Mucosa of rectum (tissue), 2 donors: ENCODE data around the gene STS.
"Not testable (repeated sequence)": the region's sequence is repeated elsewhere in the genome, so short reads cannot be mapped to it uniquely, and the experiment has no call there.

Source experiments
- H3K27ac ChIP-seq, 2 donors: one replicate each; pipeline ENCODE4 v1.7.0; 2013; ENCODE audit warnings: inconsistent platforms in 2 of 2, low read depth in 2 of 2, low read length in 2 of 2
- H3K27me3 ChIP-seq, 2 donors: one replicate each; pipeline ENCODE4 v1.7.0; 2013; ENCODE audit warnings: low read length in 2 of 2; ENCODE audit not compliant: control insufficient read depth in 2 of 2, insufficient read depth in 2 of 2
- H3K36me3 ChIP-seq, 2 donors: one replicate each; pipeline ENCODE4 v1.7.0; 2013; ENCODE audit warnings: low read length in 2 of 2; ENCODE audit not compliant: control insufficient read depth in 2 of 2, insufficient read depth in 2 of 2
- H3K4me1 ChIP-seq, 2 donors: one replicate each; pipeline ENCODE4 v1.7.0; 2013; ENCODE audit warnings: low read length in 2 of 2, mild to moderate bottlenecking in 1 of 2; ENCODE audit not compliant: control insufficient read depth in 2 of 2, insufficient read depth in 2 of 2
- H3K4me3 ChIP-seq, 2 donors: one replicate each; pipeline ENCODE4 v1.7.0; 2013; ENCODE audit warnings: low read length in 2 of 2
- H3K9ac ChIP-seq, 2 donors: one replicate each; pipeline ENCODE4 v1.7.0; 2013; ENCODE audit warnings: low read length in 2 of 2, low read depth in 1 of 2, mild to moderate bottlenecking in 1 of 2
- H3K9me3 ChIP-seq, 2 donors: one replicate each; pipeline ENCODE4 v1.7.0; 2013; ENCODE audit warnings: low read length in 2 of 2; ENCODE audit not compliant: control insufficient read depth in 2 of 2
- donor health status: healthy.
- donor health status: Normal muscosa, but diverticular disease.

Gene STS

DNA sequence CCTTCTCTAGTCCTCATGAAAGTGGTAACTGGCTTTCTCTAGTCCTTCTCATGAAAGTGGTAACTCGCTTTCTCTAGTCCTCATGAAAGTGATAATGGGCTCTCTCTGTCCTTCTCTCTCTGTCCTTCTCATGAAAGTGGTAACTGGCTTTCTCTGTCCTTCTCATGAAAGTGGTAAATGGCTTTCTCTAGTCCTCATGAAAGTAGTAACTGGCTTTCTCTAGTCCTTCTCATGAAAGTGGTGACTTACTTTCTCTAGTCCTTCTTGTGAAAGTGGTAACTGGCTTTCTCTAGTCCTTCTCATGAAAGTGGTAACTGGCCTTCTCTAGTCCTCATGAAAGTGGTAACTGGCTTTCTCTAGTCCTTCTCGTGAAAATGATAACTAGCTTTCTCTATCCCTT is 31.3 kb downstream of the STS start:
- H3K9ac ChIP-seq, H3K9me3 ChIP-seq, H3K27ac ChIP-seq, H3K4me1 ChIP-seq, H3K36me3 ChIP-seq, H3K27me3 ChIP-seq, H3K4me3 ChIP-seq: not testable (repeated sequence)

DNA sequence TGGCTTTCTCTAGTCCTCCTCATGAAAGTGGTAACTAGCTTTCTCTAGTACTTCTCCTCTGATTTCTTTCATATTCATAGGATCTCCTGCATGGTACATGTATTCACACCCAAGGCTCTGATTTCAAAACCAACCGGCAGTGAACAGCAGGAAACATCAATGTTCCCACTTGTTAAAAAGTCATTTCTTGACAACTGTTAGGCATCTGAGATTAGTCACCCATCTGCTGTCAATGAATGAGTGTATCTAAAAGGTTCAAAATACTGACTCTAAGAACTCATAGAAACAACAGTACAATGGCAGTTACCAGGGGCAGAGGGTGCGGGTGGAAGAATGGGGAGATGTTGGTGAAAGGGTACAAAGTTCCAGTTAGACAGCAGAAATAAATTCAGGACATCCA is 31.9 kb downstream of the STS start:
- no peak overlapping the region for H3K27ac ChIP-seq
- no peaks in the 10 kb centered on the region for H3K36me3 ChIP-seq
- no peak overlapping the region for H3K9ac ChIP-seq
- no peaks in the 10 kb centered on the region for H3K4me1 ChIP-seq
- no peak overlapping the region for H3K4me3 ChIP-seq
- no peaks in the 10 kb centered on the region for H3K9me3 ChIP-seq
- H3K27me3 ChIP-seq = no peaks in the 10 kb centered on the region

DNA sequence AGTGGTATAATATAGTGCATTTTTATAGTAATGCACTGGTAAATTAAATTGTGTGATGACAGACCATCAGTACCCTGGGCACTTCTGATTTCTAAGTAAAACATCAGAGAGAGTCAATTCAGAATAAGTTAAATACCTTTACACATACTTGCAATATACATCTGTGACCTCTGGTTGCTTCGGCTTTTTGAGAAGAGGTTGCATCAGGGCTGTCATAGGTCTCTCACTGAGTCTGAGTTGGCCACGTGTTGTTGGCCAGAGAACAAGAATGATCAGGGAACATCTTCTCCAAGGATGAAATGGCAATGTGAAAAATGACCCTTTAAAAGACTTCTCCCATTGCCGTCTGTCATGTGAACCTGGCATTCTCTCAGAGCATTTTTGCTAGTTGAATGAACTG is 37.3 kb downstream of the STS start:
- Histone ChIP-seq H3K36me3 (no peaks in the 10 kb centered on the region), H3K9ac (no peak overlapping the region), H3K9me3 (no peaks in the 10 kb centered on the region), H3K27ac (no peak overlapping the region), H3K4me3 (no peak overlapping the region), H3K27me3 (no peaks in the 10 kb centered on the region), H3K4me1 (no peaks in the 10 kb centered on the region)

DNA sequence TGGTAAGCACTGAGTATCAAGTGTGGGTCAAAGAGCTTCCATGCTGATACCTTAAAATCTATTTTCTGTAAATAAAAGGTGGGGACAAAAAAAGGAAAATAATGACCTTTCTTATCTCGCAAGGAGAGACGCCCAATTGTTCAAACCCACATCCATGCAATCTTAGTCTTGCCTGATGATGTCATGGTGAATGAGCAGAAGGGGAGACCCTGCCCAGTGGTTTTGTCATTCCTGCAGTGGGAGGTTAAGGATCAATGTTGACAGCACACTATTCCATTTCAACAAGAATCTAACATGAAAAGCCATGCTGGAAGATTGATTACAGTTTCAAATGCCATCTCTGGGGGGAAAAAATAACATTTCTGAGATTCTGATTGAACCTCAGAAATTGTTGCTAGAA is 41.2 kb downstream of the STS start:
- no peaks in the 10 kb centered on the region for H3K4me1 ChIP-seq
- no peaks in the 10 kb centered on the region for H3K27me3 ChIP-seq
- H3K9ac ChIP-seq = no peak overlapping the region
- no peak overlapping the region for H3K4me3 ChIP-seq
- H3K9me3 ChIP-seq = no peaks in the 10 kb centered on the region
- H3K27ac ChIP-seq = no peak overlapping the region
- no peaks in the 10 kb centered on the region for H3K36me3 ChIP-seq

DNA sequence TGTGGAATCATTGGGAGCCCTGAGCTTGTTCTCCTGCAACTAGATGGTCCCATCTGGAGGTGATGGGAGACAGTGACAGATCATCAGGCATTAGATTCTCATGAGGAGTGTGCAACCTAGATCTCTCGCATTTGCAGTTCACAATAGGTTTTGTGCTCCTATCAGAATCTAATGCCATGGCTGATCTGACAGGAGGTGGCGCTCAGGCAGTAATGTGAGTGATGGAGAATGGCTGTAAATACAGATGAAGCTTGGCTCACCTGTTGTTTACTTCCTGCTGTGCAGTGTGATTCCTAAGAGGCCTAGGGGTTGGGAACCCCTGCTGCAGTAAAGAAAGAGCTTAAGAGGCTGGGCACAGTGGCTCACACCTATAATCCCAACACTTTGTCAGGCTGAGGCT is 42.6 kb downstream of the STS start:
- Histone ChIP-seq H3K27me3 (no peaks in the 10 kb centered on the region), H3K36me3 (no peaks in the 10 kb centered on the region), H3K9me3 (no peaks in the 10 kb centered on the region)

GRCh38 chrX:7191681-7192110 is 44.2 kb downstream of the STS start:
- H3K27me3 ChIP-seq = no peaks in the 10 kb centered on the region
- no peak overlapping the region for H3K4me3 ChIP-seq
- H3K9ac ChIP-seq = no peak overlapping the region
- no peaks in the 10 kb centered on the region for H3K4me1 ChIP-seq
- H3K9me3 ChIP-seq = no peaks in the 10 kb centered on the region
- H3K27ac ChIP-seq = no peak overlapping the region
- H3K36me3 ChIP-seq = no peaks in the 10 kb centered on the region

More for the DNA sequence above, 42.6 kb downstream of the STS start:
- H3K4me1 ChIP-seq = no peaks in the 10 kb centered on the region
- no peak overlapping the region for H3K27ac ChIP-seq
- H3K9ac ChIP-seq = no peak overlapping the region
- H3K4me3 ChIP-seq = no peak overlapping the region

- H3K9ac ChIP-seq = no peak overlapping the region
- no peaks in the 10 kb centered on the region for H3K4me1 ChIP-seq
- no peak overlapping the region for H3K27ac ChIP-seq
- H3K27me3 ChIP-seq = no peaks in the 10 kb centered on the region
- no peak overlapping the region for H3K4me3 ChIP-seq
- H3K9me3 ChIP-seq = no peaks in the 10 kb centered on the region
- H3K36me3 ChIP-seq = no peaks in the 10 kb centered on the region
Observed at GRCh38 chrX:7192871-7193270, 45.4 kb downstream of the STS start.

GRCh38 chrX:7194606-7195005 is 47.1 kb downstream of the STS start:
- Histone ChIP-seq H3K4me3 (no peak overlapping the region), H3K27ac (no peak overlapping the region), H3K36me3 (no peaks in the 10 kb centered on the region), H3K9ac (no peak overlapping the region), H3K4me1 (no peaks in the 10 kb centered on the region), H3K27me3 (no peaks in the 10 kb centered on the region), H3K9me3 (no peaks in the 10 kb centered on the region)
